Body of pancreas (tissue), 4 donors: ENCODE measurements around the gene ZRSR2. TPM values are rescaled to one million over a fixed set of nuclear protein-coding genes. Genes with fewer than 3 reads are reported as not detected.
A peak's percentile ranks its signal among the peaks of the same experiment; 100 is the strongest.

Source experiments
- ATAC-seq: fragments of 150-250 bp; one replicate; pipeline ENCODE4 v1.9.1; 2016
- DNase-seq, 4 donors: peaks; one replicate each; pipeline ENCODE4 v3.0.0-alpha.2; 2019
- H3K27ac ChIP-seq, 4 donors: fragments of 200-600 bp; sonication (generic); 1 replicate in 3 of 4; 2 replicates in 1 of 4; pipeline versions ENCODE4 v1.5.1 to v1.6.1; 2016 to 2019; ENCODE audit warnings: mild to moderate bottlenecking in 1 of 4, mixed read lengths in 1 of 4, moderate library complexity in 1 of 4
- H3K27me3 ChIP-seq, 2 donors: fragments of 200-600 bp; sonication (generic); one replicate each; pipeline ENCODE4 v1.6.0; 2016; ENCODE audit warnings: mild to moderate bottlenecking in 1 of 2
- H3K36me3 ChIP-seq, 2 donors: fragments of 200-600 bp; sonication (generic); replicated peaks in 1 of 2; 2 replicates each; pipeline ENCODE4 v1.5.1; 2016; ENCODE audit warnings: low read depth in 2 of 2; ENCODE audit not compliant: insufficient read depth in 1 of 2
- H3K4me1 ChIP-seq: fragments of 200-600 bp; sonication (generic); one replicate; pipeline ENCODE4 v1.6.0; 2016
- H3K4me3 ChIP-seq, 2 donors: fragments of 200-600 bp; sonication (generic); 1 replicate in 1 of 2; 2 replicates in 1 of 2; pipeline ENCODE4 v1.5.1; 2016 to 2019
- H3K9me3 ChIP-seq, 3 donors: fragments of 200-600 bp; sonication (generic); 1 replicate in 2 of 3; 2 replicates in 1 of 3; pipeline ENCODE4 v1.5.1; 2016
- POLR2A ChIP-seq, 3 donors: fragments of 450-650 bp; IDR thresholded peaks; one replicate each; pipeline ENCODE4 v1.6.1; 2016; ENCODE audit warnings: antibody characterized with exemption in 3 of 3, mild to moderate bottlenecking in 2 of 3
- WGBS, 2 donors: methylation state at CpG; one replicate each; pipeline ENCODE4 v1.1.5; 2017; 5-methylcytosine and 5-hydroxymethylcytosine counted together
- intact Hi-C: fragments of 100-400 bp; cut with DNase I; formaldehyde crosslinking; loops from one replicate; pipeline ENCODE4 v1.15.1; 2023
- total RNA-seq, 2 donors: library from RNA; depleted of rRNA; stranded (reverse); fragments of >200 nt; gene quantifications; one replicate each; pipeline ENCODE4 v1.1.0, GENCODE V29; 2016
- TF ChIP-seq, protein P1 (sequence below), 7 experiments: fragments of 450-650 bp in 4 of 7; fragments of 200-600 bp in 3 of 7; sonication (generic) in 3 of 7; IDR thresholded peaks; one replicate each; pipeline ENCODE4 v1.5.1; 2016 to 2019; ENCODE audit warnings: antibody characterized with exemption in 7 of 7

Gene ZRSR2
- total RNA-seq, 2 donors from 2014 or later: 5.7 to 9.2 TPM

DNA sequence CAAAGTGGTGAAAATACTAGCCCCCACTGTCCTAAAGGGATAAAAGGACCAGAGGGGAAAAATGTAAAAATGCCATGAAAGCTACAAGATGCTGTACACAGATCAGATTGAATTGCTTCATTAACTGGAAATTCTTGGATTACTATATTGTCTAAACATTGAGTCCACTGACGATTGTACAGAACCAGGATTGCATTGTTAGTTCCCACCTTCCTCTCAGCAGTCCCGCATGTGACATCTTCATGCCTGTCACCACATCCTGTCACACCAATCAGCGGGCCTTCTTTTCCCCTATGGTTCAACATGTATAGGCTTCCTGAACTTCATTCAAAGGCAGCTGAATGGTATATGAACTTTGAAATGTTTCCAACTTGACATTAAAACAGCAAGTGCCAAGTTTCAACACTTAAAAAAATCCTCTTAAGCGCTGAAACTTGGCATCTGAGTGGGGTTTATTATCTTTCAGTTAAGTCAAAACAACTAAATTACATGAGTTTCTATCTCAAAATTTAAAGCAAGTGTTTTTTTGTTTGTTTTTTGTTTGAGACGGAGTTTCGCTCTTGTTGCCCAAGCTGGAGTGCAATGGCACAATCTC is 24.6 kb downstream of the ZRSR2 start:
- H3K27me3 ChIP-seq: no peaks in the 10 kb centered on the region
- 84 to 90% methylated on average over 6 of the region's 6 CpGs for WGBS, 2 donors
- TF ChIP-seq POLR2A (IDR thresholded peaks at IDR 0.05): no peak
- TF ChIP-seq, protein P1, sequence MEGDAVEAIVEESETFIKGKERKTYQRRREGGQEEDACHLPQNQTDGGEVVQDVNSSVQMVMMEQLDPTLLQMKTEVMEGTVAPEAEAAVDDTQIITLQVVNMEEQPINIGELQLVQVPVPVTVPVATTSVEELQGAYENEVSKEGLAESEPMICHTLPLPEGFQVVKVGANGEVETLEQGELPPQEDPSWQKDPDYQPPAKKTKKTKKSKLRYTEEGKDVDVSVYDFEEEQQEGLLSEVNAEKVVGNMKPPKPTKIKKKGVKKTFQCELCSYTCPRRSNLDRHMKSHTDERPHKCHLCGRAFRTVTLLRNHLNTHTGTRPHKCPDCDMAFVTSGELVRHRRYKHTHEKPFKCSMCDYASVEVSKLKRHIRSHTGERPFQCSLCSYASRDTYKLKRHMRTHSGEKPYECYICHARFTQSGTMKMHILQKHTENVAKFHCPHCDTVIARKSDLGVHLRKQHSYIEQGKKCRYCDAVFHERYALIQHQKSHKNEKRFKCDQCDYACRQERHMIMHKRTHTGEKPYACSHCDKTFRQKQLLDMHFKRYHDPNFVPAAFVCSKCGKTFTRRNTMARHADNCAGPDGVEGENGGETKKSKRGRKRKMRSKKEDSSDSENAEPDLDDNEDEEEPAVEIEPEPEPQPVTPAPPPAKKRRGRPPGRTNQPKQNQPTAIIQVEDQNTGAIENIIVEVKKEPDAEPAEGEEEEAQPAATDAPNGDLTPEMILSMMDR (IDR thresholded peaks at IDR 0.05): no peak
- no peak overlapping the region for H3K27ac ChIP-seq
- DNase-seq (no peak), ATAC-seq (no peak)
- no peak overlapping the region for H3K4me3 ChIP-seq
- H3K36me3 ChIP-seq: no peaks in the 10 kb centered on the region
- H3K4me1 ChIP-seq: no peaks in the 10 kb centered on the region
- H3K9me3 ChIP-seq: no peaks in the 10 kb centered on the region
- intact Hi-C loops: no loop called here

DNA sequence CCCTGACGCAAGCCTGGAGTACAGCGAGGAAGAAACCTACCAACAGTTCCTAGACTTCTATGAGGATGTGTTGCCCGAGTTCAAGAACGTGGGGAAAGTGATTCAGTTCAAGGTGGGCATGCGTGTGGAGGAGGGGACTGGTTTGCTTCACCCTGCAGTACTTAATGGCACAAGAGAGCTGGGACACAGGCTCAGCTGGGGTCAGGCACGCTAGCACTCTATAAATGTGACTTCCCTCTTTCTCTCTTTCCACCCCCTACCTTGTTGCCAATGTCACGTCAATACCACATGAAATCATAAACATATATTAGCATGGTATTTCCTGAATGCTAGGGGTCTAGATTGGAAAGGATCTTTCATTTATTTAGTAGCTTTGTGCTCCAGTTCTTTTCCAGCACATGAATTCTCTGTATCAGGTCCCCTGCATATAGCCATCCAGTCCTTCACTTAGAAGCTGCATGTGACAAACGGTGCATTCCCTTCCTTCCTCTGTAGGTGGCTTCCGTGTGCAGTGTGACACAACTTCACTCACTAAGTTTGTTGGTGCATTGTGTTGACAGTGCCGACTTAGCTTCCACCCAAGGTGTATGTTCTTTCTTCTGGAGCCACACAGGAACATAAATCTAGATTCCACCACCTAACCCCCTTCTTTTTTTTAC is 25.6 kb downstream of the ZRSR2 start:
- intact Hi-C loops: no loop called here
- Histone ChIP-seq H3K9me3 (no peaks in the 10 kb centered on the region), H3K27me3 (no peaks in the 10 kb centered on the region), H3K4me3 (no peak overlapping the region), H3K27ac (no peak overlapping the region), H3K4me1 (no peaks in the 10 kb centered on the region), H3K36me3 (no peaks in the 10 kb centered on the region)
- DNase-seq: peak in 2 of 4 donors; percentile 2 to 10
- TF ChIP-seq, protein P1 (IDR thresholded peaks at IDR 0.05): peak in 2 of 7 experiments; percentile 5 to 17
- TF ChIP-seq POLR2A (IDR thresholded peaks at IDR 0.05): no peak
- 67 to 80% methylated on average over 10 of the region's 10 CpGs for WGBS, 2 donors
- no peak for ATAC-seq

DNA sequence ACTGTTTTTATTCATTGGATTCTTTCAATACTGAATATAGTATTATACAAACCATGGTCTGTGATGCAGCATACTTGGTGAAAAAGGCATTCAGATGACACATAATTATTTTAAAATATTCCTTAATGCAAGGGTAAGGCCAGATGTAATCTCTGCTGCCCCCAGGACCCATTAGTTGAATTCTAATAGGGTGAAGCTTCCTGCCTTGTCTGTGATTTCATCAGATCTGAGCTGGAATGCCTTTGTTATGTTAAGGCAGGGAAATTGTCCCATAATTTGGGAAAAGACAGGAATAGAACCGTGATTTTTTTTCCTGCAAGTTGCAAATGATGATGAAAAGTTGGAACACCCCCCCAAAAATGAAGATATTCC is 26.1 kb downstream of the ZRSR2 start:
- no peak for ATAC-seq
- no peak overlapping the region for H3K27ac ChIP-seq
- intact Hi-C loops: no loop called here
- H3K4me1 ChIP-seq: no peaks in the 10 kb centered on the region
- no peak for DNase-seq
- TF ChIP-seq, protein P1 (IDR thresholded peaks at IDR 0.05): no peak
- no peak for TF ChIP-seq POLR2A (IDR thresholded peaks at IDR 0.05)
- no peak overlapping the region for H3K4me3 ChIP-seq
- no peaks in the 10 kb centered on the region for H3K27me3 ChIP-seq
- H3K9me3 ChIP-seq: no peaks in the 10 kb centered on the region
- 71 to 89% methylated on average over 1 of the region's 1 CpG for WGBS, 2 donors
- no peaks in the 10 kb centered on the region for H3K36me3 ChIP-seq

GRCh38 chrX:15816886-15817285 is 26.6 kb downstream of the ZRSR2 start:
- DNase-seq (no peak), ATAC-seq (no peak)
- Histone ChIP-seq H3K27me3 (no peaks in the 10 kb centered on the region), H3K9me3 (no peaks in the 10 kb centered on the region), H3K4me1 (no peaks in the 10 kb centered on the region), H3K27ac (no peak overlapping the region), H3K4me3 (no peak overlapping the region), H3K36me3 (no peaks in the 10 kb centered on the region)
- intact Hi-C loops: no loop called here
- TF ChIP-seq POLR2A (IDR thresholded peaks at IDR 0.05): no peak
- TF ChIP-seq, protein P1 (IDR thresholded peaks at IDR 0.05): no peak
- 62 to 66% methylated on average over 4 of the region's 4 CpGs for WGBS, 2 donors
